Pons (tissue), 1 donor: Measurements from ENCODE around the gene ZNF850.
"Not testable (repeated sequence)": the region's sequence is repeated elsewhere in the genome, so short reads cannot be mapped to it uniquely, and the experiment has no call there.

Experiments
- DNase-seq: peaks from one replicate; pipeline ENCODE4 v3.0.0-alpha.2; 2016; ENCODE audit warnings: low spot score

The ZNF850 gene

DNA sequence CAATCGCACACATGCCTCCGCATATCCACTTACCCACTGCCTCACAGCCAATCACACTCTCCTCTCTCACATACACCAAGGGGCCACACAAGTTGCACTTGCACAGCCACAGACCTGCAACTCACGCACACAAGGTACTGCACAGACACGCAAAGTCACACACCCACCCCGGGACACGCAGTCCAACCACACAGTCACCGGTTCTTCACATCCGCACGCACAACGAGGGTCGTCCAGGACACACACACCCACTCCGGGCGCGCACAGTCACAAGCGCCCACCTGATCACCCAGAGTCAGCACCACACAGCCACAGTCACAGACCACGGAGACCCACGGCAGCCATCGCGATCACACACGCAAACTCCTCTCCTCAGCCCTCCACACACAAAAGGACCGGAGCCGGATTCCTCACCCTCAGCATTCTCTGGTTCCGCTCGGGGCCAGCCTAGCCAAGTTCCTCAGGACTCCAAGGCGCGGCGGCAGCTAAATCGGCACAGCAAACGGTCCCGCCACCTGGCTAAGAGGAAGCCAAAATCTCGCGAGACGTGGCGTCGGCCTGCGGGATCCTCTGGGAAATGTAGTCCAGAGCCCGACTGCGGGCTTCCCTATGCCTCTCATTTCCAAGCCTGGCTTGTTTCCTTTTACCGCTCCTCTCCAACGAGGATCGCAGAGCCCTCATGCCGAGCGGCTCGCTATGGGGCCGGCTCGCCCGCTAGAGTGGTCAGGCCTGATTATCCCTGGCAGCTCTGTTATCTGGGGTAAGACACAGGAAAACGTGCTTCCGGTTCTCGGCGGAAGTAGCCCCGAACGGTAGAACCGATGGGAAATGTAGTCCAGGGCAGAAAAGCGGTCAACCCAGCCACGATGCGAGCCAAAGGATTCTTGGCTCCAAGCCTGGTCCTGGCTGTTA lies at the start of gene ZNF850:
TSS of gene ZNF850 (minus strand) at position 497 of the 912 bp plus-strand sequence. CDS start 10,201 bp downstream, outside the sequence.
- peak; percentile 94 for DNase-seq

DNA sequence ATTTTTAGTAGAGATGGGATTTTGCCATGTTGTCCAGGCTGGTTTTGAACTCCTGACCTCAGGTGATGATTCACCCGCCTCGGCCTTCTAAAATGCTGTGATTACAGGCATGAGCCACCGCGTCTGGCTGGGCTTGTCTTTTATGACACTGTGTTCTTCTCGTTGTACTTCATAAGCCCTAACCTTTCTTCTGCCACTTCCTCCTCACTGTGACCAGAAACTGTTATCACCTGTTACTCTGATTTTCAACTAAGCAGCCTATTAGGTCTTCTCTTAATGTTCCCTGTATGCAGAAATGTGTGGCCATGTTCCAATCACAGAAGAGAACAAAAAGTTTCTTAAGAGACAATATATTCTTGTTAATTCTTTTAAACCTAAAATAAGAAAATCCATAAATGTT lies 49.2 kb upstream of the ZNF850 start:
- no peak for DNase-seq

DNA sequence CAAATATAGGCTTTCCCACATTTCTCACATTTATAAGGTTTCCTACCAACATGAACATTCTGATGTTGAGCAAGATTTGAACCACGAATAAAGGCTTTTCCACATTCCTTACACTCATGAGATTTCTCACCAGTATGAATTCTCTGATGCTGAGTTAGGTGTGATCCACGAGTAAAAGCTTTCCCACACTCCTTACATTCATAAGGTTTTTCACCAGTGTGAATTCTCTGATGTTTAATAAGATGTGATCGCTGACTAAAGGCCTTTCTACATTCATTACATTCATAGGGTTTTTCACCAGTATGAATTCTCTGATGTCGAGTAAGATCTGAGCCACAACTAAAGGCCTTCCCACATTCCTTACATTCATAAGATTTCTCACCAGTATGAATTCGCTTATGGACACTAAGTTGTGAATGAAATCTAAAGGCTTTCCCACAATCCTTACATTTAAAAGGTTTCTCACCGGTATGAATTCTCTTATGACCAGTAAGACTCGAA lies 46.6 kb upstream of the ZNF850 start:
- no peak for DNase-seq

DNA sequence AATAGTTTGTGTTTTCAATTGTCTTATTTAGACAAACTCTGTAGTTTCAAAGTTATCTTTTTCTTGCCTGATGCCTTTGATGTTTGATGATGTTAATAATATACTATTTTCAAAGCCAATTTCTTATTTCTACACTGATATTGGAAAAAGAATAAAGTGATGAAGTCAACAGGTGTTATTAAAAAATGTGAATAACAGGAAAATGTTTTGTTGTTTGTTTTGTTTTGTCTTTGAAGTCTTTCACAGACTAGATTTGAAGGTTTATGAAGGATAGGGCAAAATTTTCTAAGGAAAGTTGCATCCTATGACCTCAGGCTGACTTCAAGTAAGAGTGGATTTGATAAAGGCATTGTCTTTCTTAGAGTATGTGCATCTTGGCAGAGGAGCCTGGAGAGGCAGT lies 34.4 kb upstream of the ZNF850 start:
- DNase-seq = no peak

GRCh38 chr19:36805364-36805763 lies 32.8 kb upstream of the ZNF850 start:
- DNase-seq = no peak

DNA sequence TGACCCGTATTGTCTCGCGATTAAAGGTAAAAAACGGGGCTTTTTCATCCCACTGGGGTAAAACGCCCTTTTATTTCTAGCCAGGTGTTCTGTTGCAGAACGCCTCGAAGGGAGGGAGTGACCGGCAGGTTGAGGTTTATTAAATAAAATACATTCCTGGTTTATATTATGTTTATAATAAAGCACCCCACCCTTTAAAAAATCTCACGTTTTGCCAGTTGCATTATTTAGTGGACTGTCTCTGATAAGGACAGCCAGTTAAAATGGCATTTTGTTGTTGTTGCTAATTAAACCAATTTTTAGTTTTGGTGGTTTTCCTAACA lies 25.1 kb upstream of the ZNF850 start:
- DNase-seq = no peak

- no peak for DNase-seq
Measured at GRCh38 chr19:36796714-36796992, 24.0 kb upstream of the ZNF850 start.

DNA sequence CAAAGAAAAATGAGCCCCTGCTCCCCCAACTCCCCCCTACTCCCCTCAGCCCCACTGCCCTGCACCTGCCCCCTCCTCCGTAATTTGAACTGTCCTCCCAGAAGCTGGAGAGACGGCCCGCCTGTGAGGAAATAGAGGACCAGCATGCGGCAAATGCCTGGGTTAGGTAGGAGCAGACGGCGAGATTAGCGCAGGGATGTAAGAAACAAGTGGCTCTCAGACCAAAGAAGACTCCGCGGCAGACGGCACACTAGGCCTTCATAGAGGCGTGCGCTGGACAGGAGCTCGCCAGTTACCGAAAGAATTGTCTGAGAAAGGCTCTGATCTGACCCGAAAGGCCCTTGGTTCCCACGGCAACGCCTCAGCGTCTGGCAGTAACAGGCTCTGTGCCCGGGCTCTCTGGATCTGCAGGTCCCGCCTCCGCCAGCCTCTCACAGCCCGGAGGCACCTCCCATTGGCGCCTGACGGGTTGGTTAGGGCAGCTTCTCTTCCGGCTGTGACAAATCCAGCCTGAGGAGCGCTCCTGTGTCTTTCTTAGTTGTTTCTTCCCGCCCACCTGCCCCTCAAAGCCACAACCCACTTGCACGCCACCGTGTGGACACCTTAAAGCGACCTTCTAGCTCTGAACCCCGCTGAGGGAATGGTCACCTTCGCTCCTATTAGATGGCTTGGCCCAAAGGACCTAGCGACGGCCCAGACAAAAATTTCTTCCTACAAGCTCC lies 19.0 kb upstream of the ZNF850 start:
- not testable (repeated sequence) for DNase-seq

- no peak for DNase-seq
Measured at GRCh38 chr19:36775768-36776167, 3.2 kb upstream of the ZNF850 start.

DNA sequence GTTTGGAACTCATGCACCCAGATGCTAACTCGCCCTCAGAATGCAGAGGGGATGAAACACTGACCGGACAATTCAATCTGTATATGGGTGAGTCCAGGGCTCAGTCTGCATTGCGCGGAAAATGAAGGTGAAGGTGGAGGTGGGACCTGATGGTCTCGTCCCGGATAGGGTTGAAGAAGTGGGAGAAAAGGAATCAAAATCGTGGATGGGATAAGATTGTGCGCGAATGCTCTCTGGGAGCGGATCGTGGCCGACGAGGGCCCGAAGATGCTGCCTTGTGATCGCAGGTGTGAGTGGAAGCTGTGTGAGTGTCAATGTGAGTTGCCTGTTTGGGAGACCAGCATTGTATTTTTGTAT lies 594 bp upstream of the ZNF850 start:
- DNase-seq = no peak

- DNase-seq = no peak
Measured at GRCh38 chr19:36771261-36772231, 1.1 kb downstream of the ZNF850 start.

- DNase-seq = no peak
Measured at GRCh38 chr19:36750066-36750691, 22.4 kb downstream of the ZNF850 start.

GRCh38 chr19:36749613-36750012 lies 23.0 kb downstream of the ZNF850 start:
- DNase-seq = not testable (repeated sequence)

GRCh38 chr19:36748431-36749275 lies 24.0 kb downstream of the ZNF850 start:
- DNase-seq = no peak

DNA sequence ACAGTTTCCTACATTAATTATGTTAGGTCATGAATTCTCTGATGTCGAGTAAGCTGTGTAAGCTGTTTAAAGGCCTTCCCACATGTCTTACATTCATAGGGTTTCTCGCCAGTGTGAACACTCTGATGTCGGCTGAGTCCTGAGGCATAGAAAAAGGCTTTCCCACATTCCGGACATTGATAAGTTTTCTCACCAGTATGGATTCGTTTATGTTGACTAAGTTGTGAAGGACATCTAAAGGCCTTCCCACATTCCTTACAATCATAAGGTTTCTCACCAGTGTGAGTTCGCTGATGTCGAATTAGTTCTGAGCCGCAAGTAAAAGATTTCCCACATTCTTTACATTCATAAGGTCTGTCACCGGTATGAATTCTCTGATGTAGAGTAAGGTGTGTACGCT lies 24.9 kb downstream of the ZNF850 start:
- DNase-seq = no peak

GRCh38 chr19:36745870-36746269 lies 26.7 kb downstream of the ZNF850 start:
- no peak for DNase-seq

- not testable (repeated sequence) for DNase-seq
Measured at GRCh38 chr19:36736166-36736565, 36.4 kb downstream of the ZNF850 start.

- no peak for DNase-seq
Measured at GRCh38 chr19:36719687-36720556, 52.7 kb downstream of the ZNF850 start.

DNA sequence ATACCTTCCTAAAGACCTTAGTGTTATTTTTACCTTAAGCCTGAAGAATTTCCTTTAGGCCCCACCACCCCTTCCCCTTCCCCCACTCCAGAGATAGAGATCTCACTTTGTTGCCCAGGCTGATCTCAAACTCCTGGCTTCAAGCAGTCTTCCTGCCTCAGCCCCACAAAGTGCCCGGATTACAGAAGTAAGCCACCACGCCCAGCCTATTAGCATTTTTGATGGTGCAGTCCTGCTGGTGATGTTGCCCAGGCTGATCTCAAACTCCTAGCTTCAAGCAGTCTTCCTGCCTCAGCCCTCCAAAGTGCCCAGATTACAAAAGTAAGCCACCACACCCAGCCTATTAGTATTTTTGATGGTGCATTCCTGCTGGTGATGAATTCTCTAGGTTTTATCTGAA lies 63.2 kb downstream of the ZNF850 start:
- DNase-seq = no peak

- no peak for DNase-seq
Measured at GRCh38 chr19:36707134-36707533, 65.5 kb downstream of the ZNF850 start.
